HepG2 (cell line): ENCODE data around the gene FBXO9. TPM values are rescaled to one million over a fixed set of nuclear protein-coding genes. Genes with fewer than 3 reads are reported as not detected.
A peak's percentile ranks its signal among the peaks of the same experiment; 100 is the strongest.

Experiments
- ATF7 ChIP-seq, 2 experiments: fragments of 450-650 bp in 1 of 2; sonication (generic) in 1 of 2; formaldehyde crosslinking in 1 of 2; IDR thresholded peaks; 2 replicates each; pipeline versions ENCODE4 v1.4.0 to v1.6.1; 2016 to 2020; ENCODE audit warnings: antibody characterized with exemption in 1 of 2, mild to moderate bottlenecking in 1 of 2, missing genetic modification reagents in 1 of 2
- CREB1 ChIP-seq, 2 experiments: fragments of 450-650 bp in 1 of 2; IDR thresholded peaks; 2 replicates each; pipeline ENCODE4 v1.6.1; 2016 to 2017; ENCODE audit warnings: control low read depth in 1 of 2, mild to moderate bottlenecking in 1 of 2, missing compliant biosample characterization in 1 of 2, missing genetic modification characterization in 1 of 2
- DNMT3B ChIP-seq: conservative IDR thresholded peaks from 2 replicates; pipeline ENCODE4 v1.6.1; 2016; ENCODE audit warnings: missing biosample characterization, control low read depth
- E2F1 ChIP-seq: sonication (generic); formaldehyde crosslinking; IDR thresholded peaks from 2 replicates; pipeline ENCODE4 v1.5.0; 2020; ENCODE audit warnings: missing genetic modification reagents
- ERF ChIP-seq: IDR thresholded peaks from 2 replicates; pipeline ENCODE4 v1.6.1; 2018; ENCODE audit warnings: missing biosample characterization, missing genetic modification reagents
- FOXO1 ChIP-seq: sonication (generic); formaldehyde crosslinking; IDR thresholded peaks from 2 replicates; pipeline ENCODE4 v1.4.0; 2020; ENCODE audit warnings: missing genetic modification reagents
- HOXA3 ChIP-seq: sonication (generic); formaldehyde crosslinking; IDR thresholded peaks from 2 replicates; pipeline ENCODE4 v1.5.0; 2020; ENCODE audit warnings: missing genetic modification reagents
- MYPOP ChIP-seq: sonication (generic); formaldehyde crosslinking; IDR thresholded peaks from 2 replicates; pipeline ENCODE4 v1.8.1; 2023; ENCODE audit warnings: mild to moderate bottlenecking, moderate library complexity, missing genetic modification reagents
- NAIF1 ChIP-seq: sonication (generic); formaldehyde crosslinking; IDR thresholded peaks from 2 replicates; pipeline ENCODE4 v1.5.0; 2020; ENCODE audit warnings: mild to moderate bottlenecking, missing genetic modification reagents, borderline replicate concordance
- RFX3 ChIP-seq: IDR thresholded peaks from 2 replicates; pipeline ENCODE4 v1.6.1; 2016; ENCODE audit warnings: missing biosample characterization, missing genetic modification reagents
- RFXANK ChIP-seq: IDR thresholded peaks from 2 replicates; pipeline ENCODE4 v1.6.1; 2016
- TBX3 ChIP-seq: fragments of 450-650 bp; IDR thresholded peaks from 2 replicates; pipeline ENCODE4 v1.6.1; 2017; ENCODE audit warnings: antibody characterized with exemption, mild to moderate bottlenecking, inconsistent platforms, borderline replicate concordance
- TSC22D2 ChIP-seq: sonication (generic); formaldehyde crosslinking; IDR thresholded peaks from 2 replicates; pipeline ENCODE4 v1.5.1; 2020; ENCODE audit warnings: missing genetic modification reagents, mild to moderate bottlenecking, borderline replicate concordance
- ZBTB2 ChIP-seq: sonication (generic); formaldehyde crosslinking; IDR thresholded peaks from 2 replicates; pipeline ENCODE4 v1.8.0; 2022; ENCODE audit warnings: low read depth, missing genetic modification reagents
- ZFAT ChIP-seq: sonication (generic); formaldehyde crosslinking; conservative IDR thresholded peaks from 2 replicates; pipeline ENCODE4 v1.8.1; 2023; ENCODE audit warnings: missing genetic modification reagents, inconsistent platforms
- ZIK1 ChIP-seq: sonication (generic); formaldehyde crosslinking; IDR thresholded peaks from 2 replicates; pipeline ENCODE4 v1.5.0; 2020; ENCODE audit warnings: mild to moderate bottlenecking, low read depth, missing genetic modification reagents, borderline replicate concordance
- ZNF224 ChIP-seq: sonication (generic); formaldehyde crosslinking; IDR thresholded peaks from 2 replicates; pipeline ENCODE4 v1.5.0; 2020; ENCODE audit warnings: mild to moderate bottlenecking, missing genetic modification reagents
- ZNF687 ChIP-seq: sonication (generic); formaldehyde crosslinking; IDR thresholded peaks from 2 replicates; pipeline ENCODE4 v1.5.1; 2020; ENCODE audit warnings: mild to moderate bottlenecking, missing genetic modification reagents, moderate library complexity
- polyA plus RNA-seq, 8 experiments: library from polyadenylated mRNA; depleted of rRNA in 3 of 8; stranded (reverse) in 7 of 8; unstranded in 1 of 8; fragments of >200 nt; fragmentation: Illumina TruSeq in 4 of 8; extraction: Trizol in 4 of 8; gene quantifications; 2 replicates each; pipeline versions ENCODE4 v1.2.1 to v1.2.3, GENCODE V29; 2011 to 2016; ENCODE audit warnings: low read depth in 4 of 8, missing spikeins in 1 of 8, mixed read lengths in 1 of 8; ENCODE audit not compliant: insufficient read depth in 1 of 8
- total RNA-seq, 5 experiments: library from RNA; depleted of rRNA; stranded (reverse); fragments of >200 nt; fragmentation: Illumina TruSeq; extraction: Trizol; gene quantifications; 2 replicates each; pipeline ENCODE4 v1.2.3, GENCODE V29; 2016; ENCODE audit warnings: low read depth in 1 of 5

The FBXO9 gene
- total and polyA plus RNA-seq, 2 of the 13 experiments (the other 11 are each of a cell fraction or from before 2014, with no cell fraction given) = 64.3 to 98.4 TPM

GRCh38 chr6:53064726-53065265 is 408 bp upstream of the FBXO9 start (continued):
- TF ChIP-seq ZFAT = 0 out of 2 replicates have a peak, but pooled peaks have one; percentile 14
- 0 out of 2 replicates have a peak, but pooled peaks have one; percentile 18 for TF ChIP-seq NAIF1 (CRISPR knock-in tag)
- no peak for TF ChIP-seq TSC22D2
- TF ChIP-seq ERF (CRISPR knock-in tag) = peak; percentile 65
- no peak for TF ChIP-seq ZBTB2
- peak; percentile 50 for TF ChIP-seq CREB1 (IDR thresholded peaks at IDR 0.05)
- peak; percentile 84 for TF ChIP-seq CREB1 (CRISPR knock-in tag; IDR thresholded peaks at IDR 0.05)
- 0 out of 2 replicates have a peak, but pooled peaks have one; percentile 39 for TF ChIP-seq MYPOP (CRISPR knock-in tag)
- TF ChIP-seq ATF7 (IDR thresholded peaks at IDR 0.05) = no peak
- TF ChIP-seq ATF7 (CRISPR knock-in tag; IDR thresholded peaks at IDR 0.05) = 0 out of 2 replicates have a peak, but pooled peaks have one; percentile 6
- TF ChIP-seq FOXO1 (CRISPR knock-in tag) = no peak; the same call in 1 of the 2 replicates
- TF ChIP-seq DNMT3B = no peak
- TF ChIP-seq RFXANK (CRISPR knock-in tag) = peak; percentile 72; the same call in 1 of the 2 replicates
- peak; percentile 26; the same call in 1 of the 2 replicates for TF ChIP-seq RFX3
- peak; percentile 91; the same call in 1 of the 2 replicates for TF ChIP-seq ZNF224
- peak; percentile 14; the same call in 1 of the 2 replicates for TF ChIP-seq HOXA3 (CRISPR knock-in tag)
- TF ChIP-seq ZIK1 = no peak
- TF ChIP-seq TBX3 = no peak
- peak; percentile 91 for TF ChIP-seq E2F1 (CRISPR knock-in tag)
- no peak for TF ChIP-seq ZNF687 (CRISPR knock-in tag)
